ENCODE results near the gene VPS45. TPM values are rescaled to one million over a fixed set of nuclear protein-coding genes. Genes with fewer than 3 reads are reported as not detected.

VPS45 gene
- polyA plus RNA-seq, 3 donors = 36.0 to 41.9 (median 36.8) TPM

DNA sequence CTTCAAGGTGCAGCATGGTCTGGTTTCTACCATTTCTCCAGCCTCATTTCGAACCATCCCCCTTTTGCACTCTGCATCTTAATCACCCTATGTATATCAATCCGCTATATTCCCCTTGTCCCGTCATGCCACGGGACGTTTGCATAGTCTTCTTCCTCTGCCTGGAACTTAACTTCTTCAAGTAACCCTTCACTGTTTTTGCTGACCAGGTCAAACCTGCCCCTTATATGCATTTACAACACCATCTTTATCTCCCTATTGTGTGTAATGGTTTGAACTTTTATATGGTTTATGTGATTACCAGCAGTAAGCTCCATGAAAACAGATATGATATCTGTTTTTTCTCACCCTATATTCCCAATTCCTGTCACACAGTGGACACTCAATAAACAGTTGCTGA, 2.3 kb downstream of the VPS45 start:
- no peak overlapping the region for H3K4me3 Mint-ChIP-seq
- Histone ChIP-seq H3K79me2 (ENCODE audit: insufficient read depth, low read length) (peaks cover 22% of the 10 kb centered on the region), H3K36me3 (replicated peaks in 1 of 2; ENCODE audit: control insufficient read depth in 1 of 2, insufficient read depth in 2 of 2, low read length in 2 of 2) (peaks cover 5 to 32% of the 10 kb centered on the region in 2 donors), H3K4me1 (ENCODE audit: control insufficient read depth in 1 of 2, insufficient read depth in 2 of 2, low read length in 2 of 2) (peaks cover 27 to 39% of the 10 kb centered on the region in 2 donors), H3K4me3 (replicated peaks in 1 of 3; ENCODE audit: low read depth in 2 of 3, low read length in 3 of 3) (no peak overlapping the region), H4K20me1 (ENCODE audit: insufficient read depth, low read length) (no peaks in the 10 kb centered on the region), H3K9ac (ENCODE audit: insufficient read depth, low read length, poor library complexity, severe bottlenecking) (no peak overlapping the region), H3K9me3 (replicated peaks in 1 of 2; ENCODE audit: control insufficient read depth in 1 of 2, insufficient read depth in 1 of 2, low read length in 2 of 2) (no peaks in the 10 kb centered on the region), H2AFZ (ENCODE audit: insufficient read depth, low read depth, low read length, poor library complexity, severe bottlenecking) (no peak overlapping the region), H3K27ac (ENCODE audit: low read depth in 1 of 2, low read length in 2 of 2) (no peak overlapping the region), H3K4me2 (replicated peaks; ENCODE audit: extremely low read depth, low read length, poor library complexity, severe bottlenecking) (no peak overlapping the region), H3K27me3 (ENCODE audit: control insufficient read depth in 2 of 2, insufficient read depth in 2 of 2, low read length in 2 of 2) (no peaks in the 10 kb centered on the region)
- no peaks in the 10 kb centered on the region for H3K27me3 Mint-ChIP-seq (ENCODE audit: low read depth in 3 of 3)
- intact Hi-C loops (cut with micrococcal nuclease) = loop anchor here (5.0 kb wide), 2 partner anchors 97 to 117 kb away; no protein-coding TSS in a partner anchor
- WGBS (ENCODE audit: insufficient coverage) = 100% methylated on average over 4 of the region's 5 CpGs
- DNase-seq = no peak
- H3K4me1 Mint-ChIP-seq = peaks cover 40% of the 10 kb centered on the region
- H3K36me3 Mint-ChIP-seq = peaks cover 27 to 42% of the 10 kb centered on the region in 2 donors
- H3K27ac Mint-ChIP-seq = no peak overlapping the region
- TF ChIP-seq, protein P1, sequence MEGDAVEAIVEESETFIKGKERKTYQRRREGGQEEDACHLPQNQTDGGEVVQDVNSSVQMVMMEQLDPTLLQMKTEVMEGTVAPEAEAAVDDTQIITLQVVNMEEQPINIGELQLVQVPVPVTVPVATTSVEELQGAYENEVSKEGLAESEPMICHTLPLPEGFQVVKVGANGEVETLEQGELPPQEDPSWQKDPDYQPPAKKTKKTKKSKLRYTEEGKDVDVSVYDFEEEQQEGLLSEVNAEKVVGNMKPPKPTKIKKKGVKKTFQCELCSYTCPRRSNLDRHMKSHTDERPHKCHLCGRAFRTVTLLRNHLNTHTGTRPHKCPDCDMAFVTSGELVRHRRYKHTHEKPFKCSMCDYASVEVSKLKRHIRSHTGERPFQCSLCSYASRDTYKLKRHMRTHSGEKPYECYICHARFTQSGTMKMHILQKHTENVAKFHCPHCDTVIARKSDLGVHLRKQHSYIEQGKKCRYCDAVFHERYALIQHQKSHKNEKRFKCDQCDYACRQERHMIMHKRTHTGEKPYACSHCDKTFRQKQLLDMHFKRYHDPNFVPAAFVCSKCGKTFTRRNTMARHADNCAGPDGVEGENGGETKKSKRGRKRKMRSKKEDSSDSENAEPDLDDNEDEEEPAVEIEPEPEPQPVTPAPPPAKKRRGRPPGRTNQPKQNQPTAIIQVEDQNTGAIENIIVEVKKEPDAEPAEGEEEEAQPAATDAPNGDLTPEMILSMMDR (IDR thresholded peaks at IDR 0.05) = no peak
- H3K9me3 Mint-ChIP-seq = peaks cover 0 to 1% (median 0%) of the 10 kb centered on the region in 7 donors

DNA sequence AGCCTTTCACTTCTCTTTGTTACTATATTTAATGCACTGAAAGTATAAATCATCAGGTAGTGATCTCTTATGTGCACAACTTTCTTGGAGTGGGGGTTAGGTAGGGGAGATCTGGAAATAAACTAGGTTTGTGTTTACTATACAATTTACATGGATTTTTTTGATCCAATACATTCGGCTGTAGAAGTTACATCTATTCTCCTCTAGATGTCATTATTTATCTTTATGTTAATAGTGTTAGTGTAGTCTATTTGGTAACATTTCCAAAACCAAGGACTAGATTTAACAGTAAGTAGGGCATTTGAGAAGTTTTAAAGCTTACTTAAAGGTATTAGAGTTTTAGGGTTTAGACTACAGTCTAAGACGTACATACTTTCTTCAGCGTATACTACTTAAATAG, 5.4 kb downstream of the VPS45 start:
- H2AFZ ChIP-seq (ENCODE audit: insufficient read depth, low read depth, low read length, poor library complexity, severe bottlenecking) = no peak overlapping the region
- no peak overlapping the region for H3K27ac ChIP-seq (ENCODE audit: low read depth in 1 of 2, low read length in 2 of 2)
- peaks cover 10 to 13% of the 10 kb centered on the region in 2 donors for H3K4me1 ChIP-seq (ENCODE audit: control insufficient read depth in 1 of 2, insufficient read depth in 2 of 2, low read length in 2 of 2)
- TF ChIP-seq, protein P1 (IDR thresholded peaks at IDR 0.05) = peak; percentile 74
- H3K79me2 ChIP-seq (ENCODE audit: insufficient read depth, low read length) = peaks cover 13% of the 10 kb centered on the region
- intact Hi-C loops (cut with micrococcal nuclease) = loop anchor here (1.0 to 5.0 kb wide), 3 partner anchors 94 to 114 kb away; no protein-coding TSS in a partner anchor
- peaks cover 50 to 68% of the 10 kb centered on the region in 2 donors for H3K36me3 Mint-ChIP-seq
- no peak overlapping the region for H3K9ac ChIP-seq (ENCODE audit: insufficient read depth, low read length, poor library complexity, severe bottlenecking)
- peaks cover 20 to 58% of the 10 kb centered on the region in 2 donors for H3K36me3 ChIP-seq (replicated peaks in 1 of 2; ENCODE audit: control insufficient read depth in 1 of 2, insufficient read depth in 2 of 2, low read length in 2 of 2)
- peak in 2 of 3 donors; percentile 13 to 47 for DNase-seq
- peak overlapping the region in 2 of 7 donors; percentile 15 to 55 for H3K27ac Mint-ChIP-seq
- peaks cover 21% of the 10 kb centered on the region for H3K4me1 Mint-ChIP-seq
- H3K4me3 Mint-ChIP-seq = no peak overlapping the region
- peaks cover 0 to 1% (median 0%) of the 10 kb centered on the region in 7 donors for H3K9me3 Mint-ChIP-seq
- H3K4me2 ChIP-seq (replicated peaks; ENCODE audit: extremely low read depth, low read length, poor library complexity, severe bottlenecking) = no peak overlapping the region
- H3K27me3 Mint-ChIP-seq (ENCODE audit: low read depth in 3 of 3) = no peaks in the 10 kb centered on the region
- H3K9me3 ChIP-seq (replicated peaks in 1 of 2; ENCODE audit: control insufficient read depth in 1 of 2, insufficient read depth in 1 of 2, low read length in 2 of 2) = no peaks in the 10 kb centered on the region
- H3K4me3 ChIP-seq (replicated peaks in 1 of 3; ENCODE audit: low read depth in 2 of 3, low read length in 3 of 3) = no peak overlapping the region
- H4K20me1 ChIP-seq (ENCODE audit: insufficient read depth, low read length) = no peaks in the 10 kb centered on the region
- no peaks in the 10 kb centered on the region for H3K27me3 ChIP-seq (ENCODE audit: control insufficient read depth in 2 of 2, insufficient read depth in 2 of 2, low read length in 2 of 2)
- WGBS (ENCODE audit: insufficient coverage) = no CpG with 5 or more reads among the region's 3 CpGs

Measured in CD14-positive monocyte (primary cell).